ENCODE measurements around the gene MRPL58.
"Not testable (repeated sequence)": the region's sequence is repeated elsewhere in the genome, so short reads cannot be mapped to it uniquely, and the experiment has no call there.

The MRPL58 gene

GRCh38 chr17:75013092-75013559 lies 656 bp downstream of the MRPL58 start:
- peak; percentile 14 for DNase-seq (ENCODE audit: low spot score)

DNA sequence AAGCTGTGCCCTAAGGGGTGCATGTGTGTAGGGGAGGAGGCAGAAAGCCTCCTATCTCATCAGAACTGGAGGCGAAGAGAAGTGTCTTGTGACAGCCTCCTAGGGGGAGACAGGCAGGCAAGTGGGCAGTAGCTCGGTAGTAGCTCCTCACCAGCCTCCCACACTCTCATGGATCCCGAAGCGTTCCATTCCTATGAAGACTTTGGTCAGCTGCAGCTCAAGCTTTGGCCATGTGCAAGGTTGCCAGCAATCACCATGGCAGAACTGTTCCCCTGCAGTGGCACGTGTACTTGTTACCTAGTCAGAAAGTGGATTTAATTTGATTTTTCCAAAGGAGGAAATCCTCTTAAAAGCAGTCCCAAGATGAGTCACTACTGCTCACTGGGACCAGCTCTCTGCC lies 6.7 kb downstream of the MRPL58 start:
- DNase-seq (ENCODE audit: low spot score) = no peak

GRCh38 chr17:75019710-75020109 lies 7.2 kb downstream of the MRPL58 start:
- no peak for DNase-seq (ENCODE audit: low spot score)

- DNase-seq (ENCODE audit: low spot score) = no peak
Measured at GRCh38 chr17:75020331-75021110, 8.1 kb downstream of the MRPL58 start.

- DNase-seq (ENCODE audit: low spot score) = no peak
Measured at GRCh38 chr17:75024686-75025397, 12.4 kb downstream of the MRPL58 start.

GRCh38 chr17:75025398-75025734 lies 12.9 kb downstream of the MRPL58 start:
- not testable (repeated sequence) for DNase-seq (ENCODE audit: low spot score)

- DNase-seq (ENCODE audit: low spot score) = not testable (repeated sequence)
Measured at GRCh38 chr17:75026650-75027049, 14.2 kb downstream of the MRPL58 start.

DNA sequence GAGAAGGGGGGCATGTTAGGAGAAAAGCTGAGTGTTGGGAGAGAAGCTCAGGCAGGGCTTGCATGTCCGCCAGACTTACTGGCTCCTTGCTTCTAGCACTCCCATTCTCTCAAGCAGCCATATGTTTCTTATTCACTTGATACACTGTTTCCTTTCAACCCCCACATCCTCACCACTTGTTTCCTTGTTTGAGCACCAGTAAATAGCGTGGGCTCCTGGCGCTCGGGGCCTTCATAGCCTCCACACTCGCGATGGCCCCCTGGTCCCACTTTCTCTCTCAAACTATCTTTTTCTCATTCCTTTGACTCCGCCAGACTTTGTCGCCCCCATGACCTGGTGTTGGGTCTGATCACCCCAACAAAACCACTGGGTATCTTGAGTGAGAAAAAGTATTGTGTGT lies 17.7 kb downstream of the MRPL58 start:
- DNase-seq (ENCODE audit: low spot score) = no peak

- peak; percentile 48 for DNase-seq (ENCODE audit: low spot score)
Measured at GRCh38 chr17:75031972-75032719, 19.7 kb downstream of the MRPL58 start.

DNA sequence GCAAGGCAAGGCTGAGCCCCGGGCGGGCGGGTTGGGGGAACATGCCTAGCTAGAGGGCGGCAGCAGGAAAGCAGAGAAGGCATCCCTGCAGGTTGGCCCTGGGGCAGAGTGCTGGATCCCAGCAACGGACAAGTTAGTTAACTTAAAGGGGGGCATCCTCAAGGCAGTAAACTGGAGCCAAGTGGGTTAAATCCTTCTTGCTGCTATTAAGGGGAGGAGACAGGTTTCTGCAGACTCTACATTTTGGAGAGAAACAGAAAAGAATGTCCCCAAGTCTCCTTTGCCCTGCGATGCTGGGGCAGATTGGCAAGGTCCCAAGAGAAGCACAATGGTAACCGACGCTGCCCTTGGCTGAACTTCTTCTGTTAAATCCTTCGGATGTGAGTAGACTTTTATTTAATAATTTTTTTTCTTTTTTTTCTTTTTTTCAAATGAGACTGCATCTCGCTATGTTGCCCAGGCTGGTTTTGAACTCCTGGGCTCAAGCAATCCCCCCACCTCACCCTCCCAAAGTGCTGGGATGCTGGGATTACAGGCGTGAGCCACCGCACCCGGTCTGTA lies 20.3 kb downstream of the MRPL58 start:
- peak; percentile 16 for DNase-seq (ENCODE audit: low spot score)

DNA sequence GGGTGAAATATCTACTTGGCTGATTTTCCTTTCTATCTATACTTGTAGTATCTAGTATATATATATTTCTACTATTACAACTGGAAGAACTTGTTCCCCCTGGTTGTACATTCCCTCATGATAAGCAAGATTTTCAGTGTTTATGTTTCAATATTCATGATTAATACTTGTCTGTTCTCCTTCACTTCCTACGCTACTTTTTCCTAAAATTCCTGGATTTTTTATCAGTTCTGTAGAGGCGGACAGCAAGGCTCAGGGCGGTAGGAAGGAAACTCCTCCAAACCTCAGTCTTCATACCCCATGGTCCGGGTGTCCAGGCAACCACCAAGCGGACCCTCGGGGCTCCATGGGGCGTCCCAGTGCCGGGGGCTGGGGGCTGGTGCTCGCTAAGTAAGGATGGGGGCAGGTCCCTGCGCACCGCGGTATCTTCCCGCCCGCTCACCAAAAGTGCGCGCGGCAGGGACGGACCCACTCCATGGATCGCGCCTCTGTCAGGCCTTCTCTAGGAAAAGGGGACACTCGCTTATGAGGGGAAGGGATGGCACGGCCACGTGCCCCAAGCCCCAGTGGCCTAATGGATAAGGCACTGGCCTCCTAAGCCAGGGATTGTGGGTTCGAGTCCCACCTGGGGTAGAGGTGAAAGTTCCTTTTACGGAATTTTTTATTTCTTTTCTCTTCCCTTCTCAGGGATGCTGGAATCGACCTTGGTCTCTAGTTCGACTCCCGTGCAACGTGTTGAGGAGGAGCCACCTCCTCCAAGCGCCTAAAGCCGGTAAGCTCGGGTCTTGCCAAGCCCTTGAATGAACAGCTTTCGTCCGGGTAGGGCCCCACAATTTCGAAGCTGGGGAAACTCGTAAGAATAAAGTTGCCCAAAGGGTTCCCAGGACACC lies 21.1 kb downstream of the MRPL58 start:
- DNase-seq (ENCODE audit: low spot score) = peak; percentile 80

GRCh38 chr17:75034236-75034908 lies 21.9 kb downstream of the MRPL58 start:
- peak; percentile 78 for DNase-seq (ENCODE audit: low spot score)

- DNase-seq (ENCODE audit: low spot score) = peak; percentile 77
Measured at GRCh38 chr17:75036643-75037268, 24.3 kb downstream of the MRPL58 start.

DNA sequence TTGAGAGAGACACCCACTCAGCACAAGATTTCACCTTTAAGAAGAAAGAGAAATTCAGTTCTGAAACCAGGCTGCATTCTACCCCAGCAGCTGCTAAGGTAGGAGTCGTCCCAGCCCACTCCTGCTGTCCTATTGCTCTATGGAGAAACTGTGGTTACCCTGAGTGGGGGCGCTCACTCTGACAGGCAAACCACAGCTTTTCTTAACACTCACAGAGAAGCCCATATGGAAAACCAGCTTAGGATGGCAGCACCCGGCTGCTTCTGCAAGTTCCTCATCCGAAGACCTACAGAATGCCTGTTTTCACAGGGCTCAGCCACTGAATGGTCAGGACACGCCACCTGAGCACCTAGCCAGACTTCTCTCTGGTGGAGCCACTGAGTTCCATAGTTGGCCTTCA lies 26.8 kb downstream of the MRPL58 start:
- DNase-seq (ENCODE audit: low spot score) = no peak

GRCh38 chr17:75041656-75042280 lies 29.3 kb downstream of the MRPL58 start:
- no peak for DNase-seq (ENCODE audit: low spot score)

DNA sequence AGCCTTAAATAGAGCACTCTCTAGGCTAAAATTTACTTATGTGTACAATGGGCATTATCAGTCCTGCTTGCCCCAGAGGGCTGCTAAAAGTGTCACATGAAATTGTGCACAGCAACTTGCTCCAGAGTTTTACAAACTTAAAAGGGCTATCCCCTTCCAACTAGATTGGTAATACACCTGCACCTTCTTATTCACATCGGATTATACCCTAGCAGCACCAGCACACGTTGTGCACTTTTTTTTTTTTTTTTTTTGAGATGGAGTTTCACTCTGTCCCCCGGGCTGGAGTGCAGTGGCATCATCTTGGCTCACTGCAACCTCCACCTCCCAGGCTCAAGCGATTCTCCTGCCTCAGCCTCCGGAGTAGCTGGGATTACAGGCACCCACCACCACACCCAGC lies 31.3 kb downstream of the MRPL58 start:
- DNase-seq (ENCODE audit: low spot score) = not testable (repeated sequence)

GRCh38 chr17:75044716-75045115 lies 32.2 kb downstream of the MRPL58 start:
- no peak for DNase-seq (ENCODE audit: low spot score)

DNA sequence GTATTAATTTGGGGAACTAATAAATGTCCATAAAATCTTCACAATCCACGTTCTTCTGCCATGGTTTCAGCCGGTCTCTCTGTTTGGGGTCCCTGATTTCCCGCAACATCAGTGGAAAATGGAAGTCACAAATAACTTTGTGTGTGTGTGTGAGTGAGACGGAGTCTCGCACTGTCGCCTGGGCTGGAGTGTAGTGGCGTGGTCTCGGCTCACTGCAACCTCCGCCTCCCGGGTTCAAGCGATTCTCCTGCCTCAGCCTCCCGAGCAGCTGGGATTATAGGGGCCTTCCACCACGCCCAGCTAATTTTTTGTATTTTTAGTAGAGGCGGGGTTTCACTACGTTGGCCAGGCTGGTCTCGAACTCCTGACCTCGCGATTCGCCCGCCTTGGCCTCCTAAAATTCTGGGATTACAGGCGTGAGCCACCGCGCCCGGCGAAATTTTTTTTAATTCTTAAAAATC lies 33.5 kb downstream of the MRPL58 start:
- DNase-seq (ENCODE audit: low spot score) = not testable (repeated sequence)

- DNase-seq (ENCODE audit: low spot score) = peak; percentile 95
Measured at GRCh38 chr17:75046407-75047289, 34.2 kb downstream of the MRPL58 start, which contains the start of the genes ATP5PD and KCTD2. Gene ATP5PD, minus strand, starts transcription at chr17:75046969. Its CDS starts 4,319 bp downstream, at chr17:75042650. Gene KCTD2, plus strand, starts transcription at chr17:75047225. Its CDS starts 26 bp downstream, at chr17:75047251.

Data from hematopoietic multipotent progenitor cell treated with erythropoietin and hydrocortisone succinate and interleukin-3 and kit ligand, for 15 days (in vitro differentiated cells).